Activated CD4-positive, alpha-beta T cell treated with anti-CD3 and anti-CD28 coated beads for 4 hours (primary cell): ENCODE results near the gene CAMK2D.
"Not testable (repeated sequence)": the region's sequence is repeated elsewhere in the genome, so short reads cannot be mapped to it uniquely, and the experiment has no call there.

ENCODE experiments used
- DNase-seq, 2 donors: peaks; one replicate each; pipeline ENCODE4 v3.0.0-alpha.2; 2020

The CAMK2D gene

GRCh38 chr4:113761620-113762185 is at the start of gene CAMK2D:
CAMK2D (minus strand) TSS chr4:113761738; CDS start chr4:113761068, 670 bp downstream.
- peak; percentile 90 to 91 for DNase-seq

- no peak for DNase-seq
Observed at GRCh38 chr4:113810906-113811305, 49.4 kb upstream of the CAMK2D start.

- no peak for DNase-seq
Observed at GRCh38 chr4:113809311-113809710, 47.8 kb upstream of the CAMK2D start.

- DNase-seq = no peak
Observed at GRCh38 chr4:113806850-113807249, 45.3 kb upstream of the CAMK2D start.

GRCh38 chr4:113801882-113802281 is 40.3 kb upstream of the CAMK2D start:
- DNase-seq = no peak

- DNase-seq = not testable (repeated sequence)
Observed at GRCh38 chr4:113796381-113796780, 34.8 kb upstream of the CAMK2D start.

DNA sequence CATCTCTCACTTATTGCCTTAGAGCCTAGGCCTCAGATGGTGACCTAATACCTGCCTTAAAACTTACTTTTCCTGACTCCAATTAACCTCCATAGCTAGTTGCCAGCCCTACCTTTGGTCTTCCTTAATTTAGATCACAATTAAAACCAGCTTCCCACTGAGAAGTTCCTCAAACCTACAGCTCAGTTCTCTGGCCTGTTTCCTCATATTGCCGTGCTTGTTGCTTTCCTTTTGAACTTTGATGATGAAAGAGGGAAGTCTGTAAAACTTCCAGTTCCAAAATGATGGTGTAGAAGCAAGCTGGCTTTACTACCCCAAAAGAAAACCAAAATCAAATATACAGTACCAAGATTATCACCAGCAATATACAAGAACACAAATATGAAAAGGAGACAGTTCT is 28.9 kb upstream of the CAMK2D start:
- DNase-seq = no peak

DNA sequence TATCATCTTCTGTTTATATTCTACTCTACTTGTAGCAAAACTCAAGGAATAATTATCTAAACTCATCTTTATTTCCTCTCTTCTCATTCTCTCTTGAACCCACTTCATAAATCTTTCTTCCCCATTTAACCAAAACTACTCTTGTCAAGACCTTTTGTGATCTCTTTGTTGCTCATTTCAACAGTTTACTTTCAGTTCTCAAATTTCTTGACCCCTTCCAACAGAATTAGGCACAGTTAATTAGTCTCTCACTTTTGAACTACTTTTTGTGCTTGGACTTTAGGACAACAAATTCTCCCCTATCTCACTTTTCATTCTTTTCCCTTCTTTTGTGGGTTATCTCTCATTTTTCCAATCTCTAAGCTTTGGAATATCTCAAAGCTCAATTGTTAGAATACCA is 27.4 kb upstream of the CAMK2D start:
- DNase-seq = no peak

- DNase-seq = no peak
Observed at GRCh38 chr4:113785781-113786180, 24.2 kb upstream of the CAMK2D start.

GRCh38 chr4:113784497-113785250 is 23.1 kb upstream of the CAMK2D start:
- DNase-seq = no peak

DNA sequence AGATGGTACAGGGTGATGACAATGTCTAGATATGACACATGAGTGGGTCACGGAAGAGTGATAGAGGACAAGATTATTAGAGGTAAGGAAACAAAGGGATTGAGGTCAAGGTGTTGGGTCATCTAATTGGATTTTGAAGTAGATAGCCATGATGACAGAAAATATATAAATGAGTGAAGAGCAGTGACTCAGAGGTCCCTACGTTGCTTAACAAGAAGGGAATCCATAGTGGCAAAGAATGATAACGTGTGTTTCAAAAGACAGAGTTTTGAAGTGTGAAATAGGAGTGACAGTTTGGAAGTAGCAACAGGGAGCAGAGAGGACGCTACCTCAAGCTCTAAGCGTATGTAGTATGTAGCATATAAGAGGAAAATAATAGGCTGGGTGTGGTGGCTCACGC is 22.2 kb upstream of the CAMK2D start:
- no peak for DNase-seq

- DNase-seq = no peak
Observed at GRCh38 chr4:113783289-113783688, 21.8 kb upstream of the CAMK2D start.

DNA sequence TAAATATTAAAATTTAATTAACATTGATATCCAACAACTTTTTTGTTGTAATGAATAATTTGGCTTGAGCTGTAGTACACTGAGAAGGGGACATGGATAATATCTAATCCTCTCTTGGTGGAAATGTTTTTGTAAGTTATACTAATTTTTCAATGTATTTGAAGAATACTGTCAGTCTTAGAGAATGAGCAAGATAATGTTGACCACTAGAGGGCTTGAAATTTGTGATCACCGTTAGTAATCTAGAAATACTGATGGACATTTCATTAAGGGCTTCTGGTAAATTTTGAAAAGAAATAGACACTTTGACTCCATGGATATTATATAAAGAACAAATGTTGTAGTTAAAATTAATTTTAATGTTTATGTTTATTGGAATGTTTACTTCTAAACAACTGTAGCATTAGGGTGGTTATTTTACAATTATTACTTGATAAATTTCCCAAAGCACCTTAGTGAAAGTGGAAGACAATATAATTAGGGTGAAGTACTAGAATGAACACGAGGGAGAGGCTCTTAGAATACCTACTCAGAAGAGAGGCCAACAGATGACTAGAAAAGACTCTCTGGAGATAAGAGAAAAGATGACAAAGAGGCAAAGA is 20.0 kb upstream of the CAMK2D start:
- DNase-seq = no peak

DNA sequence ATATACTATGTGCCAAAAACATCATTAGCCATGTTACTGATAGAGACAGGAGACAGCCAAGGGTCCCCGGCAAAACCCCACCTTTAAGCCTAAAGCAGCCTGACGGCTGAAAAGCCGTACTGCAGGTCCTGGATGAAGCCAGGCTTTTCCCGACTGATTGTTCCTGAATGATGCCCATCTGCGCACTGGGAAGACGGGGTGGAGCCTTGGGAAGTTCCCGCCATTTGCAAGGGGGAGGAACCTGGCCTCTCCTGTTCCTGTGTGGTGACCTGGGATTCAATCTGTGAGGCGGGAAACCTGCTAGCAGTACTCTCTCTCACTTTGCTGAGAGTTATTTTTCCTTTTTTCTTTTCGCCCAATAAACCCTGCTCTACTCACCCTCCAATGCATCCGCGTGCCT is 15.1 kb upstream of the CAMK2D start:
- DNase-seq = no peak

GRCh38 chr4:113776016-113776415 is 14.5 kb upstream of the CAMK2D start:
- no peak for DNase-seq

GRCh38 chr4:113773756-113774155 is 12.2 kb upstream of the CAMK2D start:
- no peak for DNase-seq

GRCh38 chr4:113773014-113773413 is 11.5 kb upstream of the CAMK2D start:
- DNase-seq = no peak

DNA sequence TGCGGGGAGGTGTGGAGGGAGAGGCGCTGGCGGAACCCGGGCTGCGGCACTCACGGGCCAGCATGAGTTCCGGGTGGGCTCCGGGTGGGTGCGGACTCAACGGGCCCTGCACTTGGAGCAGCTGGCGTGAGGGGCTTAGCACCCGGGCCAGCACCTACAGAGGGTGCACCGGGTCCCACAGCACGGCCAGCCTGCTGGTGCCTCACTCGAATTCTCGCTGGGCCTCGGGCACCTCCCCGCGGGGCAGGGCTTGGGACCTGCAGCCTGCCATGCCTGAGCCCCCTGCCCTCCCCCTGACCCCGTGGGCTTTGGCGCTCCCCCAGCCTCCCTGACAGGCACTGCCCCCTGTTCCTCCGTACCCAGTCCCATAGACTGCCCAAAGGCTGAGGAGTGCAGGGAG is 10.8 kb upstream of the CAMK2D start:
- DNase-seq = no peak

DNA sequence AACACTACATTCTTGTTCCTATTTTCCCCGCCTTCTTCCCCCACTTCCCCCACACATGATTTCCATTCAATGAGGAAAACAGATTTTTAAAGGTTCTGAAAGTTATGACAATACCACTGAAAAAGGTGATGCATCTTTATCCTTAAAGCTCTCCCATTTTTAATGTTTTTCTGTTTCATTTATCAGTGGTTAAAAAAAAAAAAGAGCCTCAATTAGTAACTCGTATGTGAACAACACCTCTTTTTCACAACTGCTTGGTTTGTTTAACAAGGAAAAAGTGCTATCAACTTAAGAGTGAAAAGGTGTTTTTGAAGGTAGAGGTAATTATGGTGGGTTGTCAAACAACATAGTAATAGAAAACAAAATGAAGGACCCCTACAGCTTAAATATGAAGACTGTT is 8.2 kb upstream of the CAMK2D start:
- DNase-seq = no peak

GRCh38 chr4:113768952-113769351 is 7.4 kb upstream of the CAMK2D start:
- DNase-seq = no peak

DNA sequence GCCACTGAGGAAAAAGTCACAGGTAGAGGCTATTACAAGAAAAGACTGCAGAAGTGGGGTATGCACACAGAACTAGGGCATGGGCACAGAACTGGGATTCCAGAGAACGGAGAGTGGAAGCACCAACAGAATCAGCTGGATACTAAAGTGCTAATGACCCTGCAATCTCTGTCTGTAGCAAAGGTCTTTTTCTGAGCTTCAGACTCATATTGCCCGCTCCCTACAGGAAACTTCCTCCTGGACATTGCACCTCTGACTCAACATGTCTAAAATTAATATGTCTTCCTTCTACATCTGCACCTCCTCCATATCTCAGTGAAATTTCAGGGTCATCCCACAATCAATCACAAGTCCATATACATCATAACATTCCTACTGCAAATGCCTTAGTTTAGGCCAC is 5.3 kb upstream of the CAMK2D start:
- no peak for DNase-seq

DNA sequence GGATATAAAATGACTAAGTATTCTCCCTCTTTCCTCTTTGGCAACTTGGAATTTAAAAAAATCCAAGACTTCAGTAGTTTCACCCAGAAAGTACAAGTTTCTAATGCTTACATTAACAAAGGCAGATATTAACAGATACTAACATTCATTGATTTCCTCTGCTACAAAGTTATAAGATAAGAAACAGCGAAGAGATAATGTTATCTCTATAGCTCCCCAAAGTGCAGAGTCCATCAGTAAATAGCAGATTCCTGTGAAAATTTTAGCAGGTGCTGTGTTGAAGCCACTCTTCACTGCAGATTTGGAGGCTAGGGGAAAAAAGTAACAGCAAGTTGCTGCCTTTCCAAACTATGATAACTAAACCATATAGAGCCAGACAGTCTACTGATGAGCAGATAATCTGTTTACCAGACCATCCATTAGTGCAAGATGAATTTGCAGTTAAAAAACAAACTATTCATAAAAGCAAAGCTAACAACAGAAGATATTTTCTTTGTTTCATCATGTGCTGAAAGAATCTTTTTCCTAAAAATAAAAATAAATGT is 3.3 kb upstream of the CAMK2D start:
- DNase-seq = no peak

GRCh38 chr4:113763923-113764322 is 2.4 kb upstream of the CAMK2D start:
- not testable (repeated sequence) for DNase-seq

DNA sequence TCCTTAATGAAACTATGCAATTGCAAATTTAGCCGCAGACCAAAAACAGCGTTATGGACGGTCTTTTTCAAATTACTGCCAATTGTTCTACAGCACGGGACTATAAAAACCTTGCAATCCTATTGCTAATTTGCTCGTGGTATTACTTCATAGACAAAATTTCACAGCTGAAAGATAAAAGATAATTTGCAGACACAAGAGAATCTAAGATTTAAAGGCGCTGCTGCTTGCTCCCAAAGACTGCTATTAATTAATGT is 1.4 kb upstream of the CAMK2D start:
- DNase-seq = no peak
